Adrenal gland (tissue), 12 donors: ENCODE results near the gene HMGXB3. TPM values are rescaled to one million over a fixed set of nuclear protein-coding genes. Genes with fewer than 3 reads are reported as not detected.

Experiments used
- DNase-seq, 7 donors: peaks; one replicate each; pipeline ENCODE4 v3.0.0-alpha.2; 2019 to 2020
- H3K27ac ChIP-seq, 5 donors: fragments of 200-600 bp; sonication (generic) in 4 of 5; 1 replicate in 3 of 5; 2 replicates in 2 of 5; pipeline versions ENCODE4 v1.5.1 to v1.8.0; 2016 to 2020; ENCODE audit warnings: mild to moderate bottlenecking in 1 of 5
- H3K27me3 ChIP-seq: fragments of 200-600 bp; 2 replicates; pipeline ENCODE4 v1.8.0; 2021
- H3K36me3 ChIP-seq, 2 donors: fragments of 200-600 bp; replicated peaks in 1 of 2; 1 replicate in 1 of 2; 2 replicates in 1 of 2; pipeline versions ENCODE4 v1.5.1 to v1.8.0; 2018 to 2022
- H3K4me1 ChIP-seq, 2 donors: fragments of 200-600 bp; replicated peaks in 1 of 2; 1 replicate in 1 of 2; 2 replicates in 1 of 2; pipeline versions ENCODE4 v1.5.1 to v1.8.0; 2018 to 2021
- H3K4me3 ChIP-seq, 4 donors: fragments of 200-600 bp; sonication (generic) in 3 of 4; one replicate each; pipeline ENCODE4 v1.5.1; 2016 to 2018
- H3K9me3 ChIP-seq, 3 donors: fragments of 200-600 bp; sonication (generic) in 1 of 3; replicated peaks in 1 of 3; 1 replicate in 2 of 3; 2 replicates in 1 of 3; pipeline versions ENCODE4 v1.5.1 to v1.8.0; 2016 to 2021
- POLR2A ChIP-seq, 2 donors: fragments of 450-650 bp; IDR thresholded peaks; one replicate each; pipeline ENCODE4 v1.6.1; 2017; ENCODE audit warnings: antibody characterized with exemption in 2 of 2, mild to moderate bottlenecking in 2 of 2, moderate library complexity in 1 of 2
- WGBS, 4 donors: extraction: QIAGEN DNeasy Blood & Tissue Kit in 2 of 4; methylation state at CpG; one replicate each; pipeline versions ENCODE4 v1.1.5 to v1.1.7; 2013 to 2017; 5-methylcytosine and 5-hydroxymethylcytosine counted together
- intact Hi-C, 2 donors: fragments of 100-400 bp; cut with DNase I; formaldehyde crosslinking; loops; one replicate each; pipeline versions ENCODE4 v1.14.1 to v1.15.0; 2022 to 2023
- polyA plus RNA-seq, 3 donors: library from polyadenylated mRNA; stranded (reverse); fragments of 200-250 nt in 2 of 3; fragments of 350-450 nt in 1 of 3; fragmentation: Illumina TruSeq in 1 of 3; extraction: RNeasy Lipid Tissue Mini Kit (QIAGEN cat#74804) in 1 of 3; gene quantifications; one replicate each; pipeline ENCODE4 v1.2.3, GENCODE V29; 2013 to 2014
- total RNA-seq, 9 donors: library from RNA; depleted of rRNA in 4 of 9; stranded (reverse); fragments of >200 nt in 4 of 9; fragments of 120-200 nt in 1 of 9; fragmentation: NEBNext Ultra II Directional in 1 of 9; extraction: Animal tissue kit (Norgen Biotek cat#: 25700) in 1 of 9; gene quantifications; one replicate each; pipeline versions ENCODE4 v1.1.0 to v1.2.4, GENCODE V29; 2013 to 2023
- TF ChIP-seq, protein P1 (sequence below), 6 experiments: fragments of 450-650 bp in 4 of 6; fragments of 200-600 bp in 2 of 6; sonication (generic) in 1 of 6; IDR thresholded peaks; 1 replicate in 5 of 6; 2 replicates in 1 of 6; pipeline versions ENCODE4 v1.5.1 to v1.8.0; 2016 to 2021; ENCODE audit warnings: antibody characterized with exemption in 6 of 6, mild to moderate bottlenecking in 2 of 6, moderate library complexity in 1 of 6
- donor health status: healthy with polysubstance abuse.
- donor health status: Bipolar disorder and iron deficiency.
- donor health status: DM: yes; HTN: yes; CAD: no.
- donor health status: DM: no; HTN: no; CAD: no.
- donor health status: DM: no; HTN: no; CAD: no.
- donor health status: DM: yes; HTN: yes; CAD: no.

Gene HMGXB3
- total and polyA plus RNA-seq, 12 donors = 22.8 to 56.5 (median 36.1) TPM

DNA sequence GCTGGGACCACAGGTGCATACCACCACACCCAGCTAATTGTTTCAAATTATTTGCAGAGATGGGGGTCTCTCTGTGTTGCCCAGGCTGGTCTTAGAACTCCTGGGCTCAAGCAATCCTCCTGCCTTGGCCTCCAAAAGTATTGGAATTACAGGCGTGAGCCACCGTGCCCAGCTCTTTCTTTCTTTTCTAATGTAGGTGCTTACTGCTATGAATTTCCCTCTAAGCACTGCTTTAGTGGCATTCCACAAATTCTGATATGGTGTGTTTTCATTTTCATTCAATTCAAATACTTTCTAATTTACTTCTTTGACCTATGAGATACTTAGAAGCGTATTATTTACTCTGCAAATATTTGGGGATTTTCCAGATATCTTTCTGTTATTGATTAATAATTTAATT, 14.9 kb downstream of the HMGXB3 start:
- intact Hi-C loops = no loop called here

DNA sequence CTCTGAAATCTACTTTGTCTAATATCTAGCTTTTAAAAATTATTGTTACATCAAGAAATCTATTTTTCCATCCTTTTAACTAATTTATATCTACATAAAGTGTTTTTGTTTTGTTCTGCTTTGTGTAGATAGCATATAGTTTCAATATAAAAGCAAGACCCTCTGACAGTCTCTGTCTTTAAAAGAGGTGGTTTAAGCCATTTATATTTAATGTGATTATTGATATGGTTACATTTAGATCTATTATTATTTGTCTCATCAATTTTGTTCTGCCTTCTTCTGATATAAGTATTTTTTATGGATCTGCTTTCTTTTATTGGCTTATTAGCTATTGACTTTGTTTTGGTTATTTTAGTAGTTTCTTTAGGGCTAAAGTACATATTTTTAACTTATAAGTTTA, 16.0 kb downstream of the HMGXB3 start:
- Histone ChIP-seq H3K27ac (peak overlapping the region in 2 of 5 donors; percentile 19 to 67), H3K27me3 (no peaks in the 10 kb centered on the region), H3K36me3 (peaks cover 0 to 81% of the 10 kb centered on the region in 2 donors), H3K9me3 (no peaks in the 10 kb centered on the region), H3K4me1 (peaks cover 5 to 30% of the 10 kb centered on the region in 2 donors), H3K4me3 (no peak overlapping the region)
- TF ChIP-seq POLR2A (IDR thresholded peaks at IDR 0.05) = no peak
- TF ChIP-seq, protein P1, sequence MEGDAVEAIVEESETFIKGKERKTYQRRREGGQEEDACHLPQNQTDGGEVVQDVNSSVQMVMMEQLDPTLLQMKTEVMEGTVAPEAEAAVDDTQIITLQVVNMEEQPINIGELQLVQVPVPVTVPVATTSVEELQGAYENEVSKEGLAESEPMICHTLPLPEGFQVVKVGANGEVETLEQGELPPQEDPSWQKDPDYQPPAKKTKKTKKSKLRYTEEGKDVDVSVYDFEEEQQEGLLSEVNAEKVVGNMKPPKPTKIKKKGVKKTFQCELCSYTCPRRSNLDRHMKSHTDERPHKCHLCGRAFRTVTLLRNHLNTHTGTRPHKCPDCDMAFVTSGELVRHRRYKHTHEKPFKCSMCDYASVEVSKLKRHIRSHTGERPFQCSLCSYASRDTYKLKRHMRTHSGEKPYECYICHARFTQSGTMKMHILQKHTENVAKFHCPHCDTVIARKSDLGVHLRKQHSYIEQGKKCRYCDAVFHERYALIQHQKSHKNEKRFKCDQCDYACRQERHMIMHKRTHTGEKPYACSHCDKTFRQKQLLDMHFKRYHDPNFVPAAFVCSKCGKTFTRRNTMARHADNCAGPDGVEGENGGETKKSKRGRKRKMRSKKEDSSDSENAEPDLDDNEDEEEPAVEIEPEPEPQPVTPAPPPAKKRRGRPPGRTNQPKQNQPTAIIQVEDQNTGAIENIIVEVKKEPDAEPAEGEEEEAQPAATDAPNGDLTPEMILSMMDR (IDR thresholded peaks at IDR 0.05) = no peak
- DNase-seq = no peak
- intact Hi-C loops = no loop called here

More for the DNA sequence above, 14.9 kb downstream of the HMGXB3 start:
- no peak overlapping the region for H3K27ac ChIP-seq
- WGBS, 4 donors = 93 to 99% (median 97%) methylated on average over 3 of the region's 3 CpGs
- H3K9me3 ChIP-seq = no peaks in the 10 kb centered on the region
- DNase-seq = no peak
- no peaks in the 10 kb centered on the region for H3K27me3 ChIP-seq
- TF ChIP-seq POLR2A (IDR thresholded peaks at IDR 0.05) = no peak
- TF ChIP-seq, protein P1 (IDR thresholded peaks at IDR 0.05) = no peak
- peaks cover 0 to 21% of the 10 kb centered on the region in 2 donors for H3K4me1 ChIP-seq
- H3K4me3 ChIP-seq = no peak overlapping the region
- H3K36me3 ChIP-seq = peaks cover 0 to 82% of the 10 kb centered on the region in 2 donors

DNA sequence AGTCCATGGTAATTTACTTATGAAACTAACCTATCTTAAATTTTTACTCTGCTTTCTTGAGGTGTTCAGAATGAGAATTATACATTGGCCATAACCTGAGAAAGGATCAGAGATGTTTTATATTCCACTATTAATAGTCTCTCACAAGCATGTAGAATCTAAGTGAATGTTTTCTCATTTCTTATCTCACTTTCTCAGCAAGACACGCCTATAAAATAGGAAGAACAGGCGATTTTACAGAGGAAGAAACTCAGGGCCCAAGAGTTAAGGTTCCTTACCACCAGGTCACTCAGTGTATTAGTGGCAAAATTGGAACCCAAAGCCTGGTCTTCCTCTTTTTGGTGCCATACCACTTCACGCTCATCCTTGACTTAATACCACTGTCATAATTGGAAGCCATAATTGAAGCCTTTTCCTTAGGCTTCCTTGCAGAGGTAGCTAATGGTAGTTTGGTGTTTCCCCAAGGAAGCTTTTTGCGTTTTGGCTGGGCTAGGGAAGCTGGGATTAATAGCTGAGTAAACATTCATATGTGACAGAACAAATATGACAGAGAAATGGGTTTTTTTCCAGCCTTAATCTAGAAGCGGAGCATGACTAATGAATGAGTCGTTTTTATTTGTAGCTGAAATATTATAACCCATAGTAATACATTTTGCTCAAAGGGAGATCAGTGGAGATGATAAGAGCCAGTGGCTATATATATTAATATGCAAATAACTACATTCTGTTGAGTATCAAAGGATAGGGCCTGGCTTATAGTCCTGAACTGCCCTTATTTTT, 16.9 kb downstream of the HMGXB3 start:
- 66 to 76% (median 72%) methylated on average over 6 of the region's 6 CpGs for WGBS, 4 donors
- H3K27ac ChIP-seq = peak overlapping the region in 3 of 5 donors; percentile 11 to 67 (median 19)
- no peaks in the 10 kb centered on the region for H3K27me3 ChIP-seq
- intact Hi-C loops = no loop called here
- H3K4me1 ChIP-seq = peaks cover 9 to 37% of the 10 kb centered on the region in 2 donors
- H3K9me3 ChIP-seq = no peaks in the 10 kb centered on the region
- peaks cover 0 to 77% of the 10 kb centered on the region in 2 donors for H3K36me3 ChIP-seq
- H3K4me3 ChIP-seq = no peak overlapping the region
- no peak for DNase-seq
- no peak for TF ChIP-seq POLR2A (IDR thresholded peaks at IDR 0.05)
- TF ChIP-seq, protein P1 (IDR thresholded peaks at IDR 0.05) = no peak

DNA sequence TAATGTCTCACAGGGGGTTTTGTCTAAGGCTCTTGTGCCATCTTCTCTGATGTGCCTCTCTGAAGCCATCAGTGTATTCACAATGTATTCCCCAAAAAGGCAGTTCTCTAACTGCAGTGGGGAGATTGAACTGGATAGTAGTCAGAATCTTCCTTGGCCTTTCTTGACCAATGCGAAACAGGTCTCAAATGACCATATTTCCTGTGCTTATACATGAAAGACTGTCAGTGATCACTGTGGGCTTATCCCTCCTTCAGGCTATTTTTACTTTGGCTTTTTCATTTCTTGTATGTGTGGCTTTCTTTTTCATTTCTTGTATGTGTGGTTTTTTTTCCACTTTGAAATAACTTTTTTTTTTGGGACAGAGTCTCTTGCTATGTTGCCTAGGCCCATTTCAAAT, 19.7 kb downstream of the HMGXB3 start:
- H3K27ac ChIP-seq = peak overlapping the region in 3 of 5 donors; percentile 35 to 78 (median 75)
- TF ChIP-seq POLR2A (IDR thresholded peaks at IDR 0.05) = no peak
- TF ChIP-seq, protein P1 (IDR thresholded peaks at IDR 0.05) = no peak
- peaks cover 17 to 48% of the 10 kb centered on the region in 2 donors for H3K4me1 ChIP-seq
- no peaks in the 10 kb centered on the region for H3K27me3 ChIP-seq
- 82 to 95% (median 94%) methylated on average over 1 of the region's 1 CpG for WGBS, 4 donors
- intact Hi-C loops = no loop called here
- H3K36me3 ChIP-seq = peaks cover 0 to 67% of the 10 kb centered on the region in 2 donors
- no peaks in the 10 kb centered on the region for H3K9me3 ChIP-seq
- no peak for DNase-seq
- no peak overlapping the region for H3K4me3 ChIP-seq
